HEK293 (cell line): Measurements from ENCODE around the gene SNX15.

Experiments used
- GLI4 ChIP-seq: fragments of 450-650 bp; formaldehyde crosslinking; IDR thresholded peaks from 2 replicates; pipeline ENCODE4 v1.5.1; 2016; ENCODE audit warnings: missing biosample characterization, missing genetic modification characterization
- MZF1 ChIP-seq: fragments of 450-650 bp; formaldehyde crosslinking; IDR thresholded peaks from 2 replicates; pipeline ENCODE4 v1.5.1; 2017; ENCODE audit warnings: missing biosample characterization, missing genetic modification characterization, borderline replicate concordance
- REPIN1 ChIP-seq: fragments of 450-650 bp; formaldehyde crosslinking; IDR thresholded peaks from 2 replicates; pipeline ENCODE4 v1.5.1; 2017; ENCODE audit warnings: missing biosample characterization, missing genetic modification characterization, low read depth
- REST ChIP-seq: fragments of 450-650 bp; formaldehyde crosslinking; IDR thresholded peaks from 2 replicates; pipeline ENCODE4 v1.5.1; 2016; ENCODE audit warnings: missing biosample characterization, missing genetic modification characterization
- TRIM28 ChIP-seq: IDR thresholded peaks from 2 replicates; pipeline ENCODE4 v1.6.1; 2011; ENCODE audit warnings: low read length, control low read depth, borderline replicate concordance
- ZNF274 ChIP-seq, 2 experiments: fragments of 200-500 bp in 1 of 2; fragments of 450-650 bp in 1 of 2; sonication (Bioruptor generic) in 1 of 2; formaldehyde crosslinking in 1 of 2; IDR thresholded peaks; 2 replicates each; pipeline versions ENCODE4 v1.5.1 to v1.6.1; 2014 to 2016; ENCODE audit warnings: borderline replicate concordance in 1 of 2, inconsistent platforms in 1 of 2, low read length in 1 of 2, missing biosample characterization in 1 of 2, missing genetic modification characterization in 1 of 2
- ZNF670 ChIP-seq: fragments of 450-650 bp; formaldehyde crosslinking; IDR thresholded peaks from 2 replicates; pipeline ENCODE4 v1.5.1; 2016; ENCODE audit warnings: missing biosample characterization, missing genetic modification characterization, low read depth
- ZSCAN30 ChIP-seq: fragments of 450-650 bp; IDR thresholded peaks from 2 replicates; pipeline ENCODE4 v1.5.1; 2018; ENCODE audit warnings: missing biosample characterization, mild to moderate bottlenecking, missing genetic modification characterization, moderate library complexity
- TF ChIP-seq, protein P1 (sequence below): fragments of 450-650 bp; formaldehyde crosslinking; IDR thresholded peaks from 2 replicates; pipeline ENCODE4 v1.5.1; 2016; ENCODE audit warnings: missing biosample characterization, missing genetic modification characterization
- TF ChIP-seq, protein P2 (sequence below): sonication (generic); formaldehyde crosslinking; IDR thresholded peaks from 2 replicates; pipeline ENCODE4 v1.8.1; 2022; ENCODE audit warnings: mild to moderate bottlenecking, moderate library complexity, missing genetic modification reagents

DNA sequence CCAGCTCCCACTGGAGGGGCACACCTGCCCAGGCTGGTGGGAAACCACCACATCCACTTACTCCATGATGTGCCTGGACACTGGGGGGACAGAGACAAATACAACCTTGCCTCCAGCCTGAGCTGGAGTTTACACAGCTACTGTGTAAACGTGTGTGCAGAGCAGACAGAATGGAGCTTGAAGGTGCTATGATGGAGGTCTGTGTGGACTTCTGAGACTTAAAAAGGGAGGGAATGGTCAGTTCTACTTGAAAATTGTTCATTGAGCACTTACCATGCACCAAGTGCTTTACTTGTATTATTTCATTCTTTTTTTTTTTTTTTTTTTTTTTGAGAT lies 45.4 kb downstream of the SNX15 start:
- TF ChIP-seq GLI4 (no peak), ZSCAN30 (tag by site-specific recombination) (no peak), TRIM28 (no peak), ZNF670 (tag by site-specific recombination) (no peak), ZNF274 (IDR thresholded peaks at IDR 0.05; ENCODE audit: low read length) (no peak), ZNF274 (tag by site-specific recombination; IDR thresholded peaks at IDR 0.05; ENCODE audit: borderline replicate concordance) (no peak), MZF1 (tag by site-specific recombination) (no peak), REPIN1 (tag by site-specific recombination) (no peak), REST (tag by site-specific recombination) (no peak)
- TF ChIP-seq, protein P1, sequence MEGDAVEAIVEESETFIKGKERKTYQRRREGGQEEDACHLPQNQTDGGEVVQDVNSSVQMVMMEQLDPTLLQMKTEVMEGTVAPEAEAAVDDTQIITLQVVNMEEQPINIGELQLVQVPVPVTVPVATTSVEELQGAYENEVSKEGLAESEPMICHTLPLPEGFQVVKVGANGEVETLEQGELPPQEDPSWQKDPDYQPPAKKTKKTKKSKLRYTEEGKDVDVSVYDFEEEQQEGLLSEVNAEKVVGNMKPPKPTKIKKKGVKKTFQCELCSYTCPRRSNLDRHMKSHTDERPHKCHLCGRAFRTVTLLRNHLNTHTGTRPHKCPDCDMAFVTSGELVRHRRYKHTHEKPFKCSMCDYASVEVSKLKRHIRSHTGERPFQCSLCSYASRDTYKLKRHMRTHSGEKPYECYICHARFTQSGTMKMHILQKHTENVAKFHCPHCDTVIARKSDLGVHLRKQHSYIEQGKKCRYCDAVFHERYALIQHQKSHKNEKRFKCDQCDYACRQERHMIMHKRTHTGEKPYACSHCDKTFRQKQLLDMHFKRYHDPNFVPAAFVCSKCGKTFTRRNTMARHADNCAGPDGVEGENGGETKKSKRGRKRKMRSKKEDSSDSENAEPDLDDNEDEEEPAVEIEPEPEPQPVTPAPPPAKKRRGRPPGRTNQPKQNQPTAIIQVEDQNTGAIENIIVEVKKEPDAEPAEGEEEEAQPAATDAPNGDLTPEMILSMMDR (tag by site-specific recombination): no peak
- TF ChIP-seq, protein P2, sequence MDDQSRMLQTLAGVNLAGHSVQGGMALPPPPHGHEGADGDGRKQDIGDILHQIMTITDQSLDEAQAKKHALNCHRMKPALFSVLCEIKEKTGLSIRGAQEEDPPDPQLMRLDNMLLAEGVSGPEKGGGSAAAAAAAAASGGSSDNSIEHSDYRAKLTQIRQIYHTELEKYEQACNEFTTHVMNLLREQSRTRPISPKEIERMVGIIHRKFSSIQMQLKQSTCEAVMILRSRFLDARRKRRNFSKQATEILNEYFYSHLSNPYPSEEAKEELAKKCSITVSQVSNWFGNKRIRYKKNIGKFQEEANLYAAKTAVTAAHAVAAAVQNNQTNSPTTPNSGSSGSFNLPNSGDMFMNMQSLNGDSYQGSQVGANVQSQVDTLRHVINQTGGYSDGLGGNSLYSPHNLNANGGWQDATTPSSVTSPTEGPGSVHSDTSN (CRISPR knock-in tag): no peak
